ENCODE measurements around the gene PTPRG. TPM values are rescaled to one million over a fixed set of nuclear protein-coding genes. Genes with fewer than 3 reads are reported as not detected.

PTPRG gene
- total and polyA plus RNA-seq, 10 of the 15 experiments (the other 5 are each of a cell fraction or from before 2014, with no cell fraction given), result 0.29 to 20.7 (median 1.4) TPM

- Histone ChIP-seq H4K20me1 (ENCODE audit: control insufficient read depth, insufficient read depth) (no peaks in the 10 kb centered on the region), H3K4me1 (ENCODE audit: control insufficient read depth, insufficient read depth, low read length) (no peaks in the 10 kb centered on the region), H3K27ac (ENCODE audit: control insufficient read depth, insufficient read depth) (no peak overlapping the region), H2AFZ (ENCODE audit: control insufficient read depth, low read depth, low read length) (no peak overlapping the region), H3K27me3 (replicated peaks in 1 of 2; ENCODE audit: control insufficient read depth in 2 of 2, insufficient read depth in 2 of 2, low read length in 1 of 2) (no peaks in the 10 kb centered on the region), H3K9ac (ENCODE audit: control insufficient read depth, insufficient read depth, low read length) (no peak overlapping the region), H3K79me2 (ENCODE audit: control insufficient read depth, insufficient read depth, low read length) (no peaks in the 10 kb centered on the region), H3K4me2 (ENCODE audit: control insufficient read depth, insufficient read depth) (no peak overlapping the region), H3K9me3 (replicated peaks; ENCODE audit: control insufficient read depth, insufficient read depth, low read length) (no peaks in the 10 kb centered on the region), H3K4me3 (no peak overlapping the region), H3K36me3 (ENCODE audit: control insufficient read depth in 2 of 2, insufficient read depth in 2 of 2, low read length in 1 of 2) (no peaks in the 10 kb centered on the region)
- in situ Hi-C loops (cut with MboI), result no loop called here
- ChIA-PET SMC1A (ENCODE audit: uncharacterized antibody, unreplicated experiment) (interaction anchor here (2.1 kb wide), 1 partner anchor 10 kb away, joined by 6 read pairs; no protein-coding TSS in a partner anchor), RAD21 (ENCODE audit: unreplicated experiment) (interaction anchor here (4.0 kb wide), 1 partner anchor 18 kb away, joined by 17 read pairs; no protein-coding TSS in a partner anchor), CTCF (interaction anchor here (1.5 kb wide), 1 partner anchor 18 kb away, joined by 4 read pairs; no protein-coding TSS in a partner anchor), POLR2A (no interaction called here)
- TF ChIP-seq STAT3 (IDR thresholded peaks at IDR 0.05; ENCODE audit: low read depth, low read length) (no peak), PAX5 (IDR thresholded peaks at IDR 0.05; ENCODE audit: borderline replicate concordance, low read depth, low read length) (no peak), SUZ12 (IDR thresholded peaks at IDR 0.05; ENCODE audit: unreplicated experiment) (no peak), ZSCAN29 (IDR thresholded peaks at IDR 0.05) (no peak), SIX5 (IDR thresholded peaks at IDR 0.05; ENCODE audit: low read depth, low read length, severe bottlenecking) (no peak), EED (IDR thresholded peaks at IDR 0.05; ENCODE audit: low read depth) (no peak)
- TF ChIP-seq, protein P1, sequence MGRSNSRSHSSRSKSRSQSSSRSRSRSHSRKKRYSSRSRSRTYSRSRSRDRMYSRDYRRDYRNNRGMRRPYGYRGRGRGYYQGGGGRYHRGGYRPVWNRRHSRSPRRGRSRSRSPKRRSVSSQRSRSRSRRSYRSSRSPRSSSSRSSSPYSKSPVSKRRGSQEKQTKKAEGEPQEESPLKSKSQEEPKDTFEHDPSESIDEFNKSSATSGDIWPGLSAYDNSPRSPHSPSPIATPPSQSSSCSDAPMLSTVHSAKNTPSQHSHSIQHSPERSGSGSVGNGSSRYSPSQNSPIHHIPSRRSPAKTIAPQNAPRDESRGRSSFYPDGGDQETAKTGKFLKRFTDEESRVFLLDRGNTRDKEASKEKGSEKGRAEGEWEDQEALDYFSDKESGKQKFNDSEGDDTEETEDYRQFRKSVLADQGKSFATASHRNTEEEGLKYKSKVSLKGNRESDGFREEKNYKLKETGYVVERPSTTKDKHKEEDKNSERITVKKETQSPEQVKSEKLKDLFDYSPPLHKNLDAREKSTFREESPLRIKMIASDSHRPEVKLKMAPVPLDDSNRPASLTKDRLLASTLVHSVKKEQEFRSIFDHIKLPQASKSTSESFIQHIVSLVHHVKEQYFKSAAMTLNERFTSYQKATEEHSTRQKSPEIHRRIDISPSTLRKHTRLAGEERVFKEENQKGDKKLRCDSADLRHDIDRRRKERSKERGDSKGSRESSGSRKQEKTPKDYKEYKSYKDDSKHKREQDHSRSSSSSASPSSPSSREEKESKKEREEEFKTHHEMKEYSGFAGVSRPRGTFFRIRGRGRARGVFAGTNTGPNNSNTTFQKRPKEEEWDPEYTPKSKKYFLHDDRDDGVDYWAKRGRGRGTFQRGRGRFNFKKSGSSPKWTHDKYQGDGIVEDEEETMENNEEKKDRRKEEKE (IDR thresholded peaks at IDR 0.05), result no peak
- TF ChIP-seq, protein P2, sequence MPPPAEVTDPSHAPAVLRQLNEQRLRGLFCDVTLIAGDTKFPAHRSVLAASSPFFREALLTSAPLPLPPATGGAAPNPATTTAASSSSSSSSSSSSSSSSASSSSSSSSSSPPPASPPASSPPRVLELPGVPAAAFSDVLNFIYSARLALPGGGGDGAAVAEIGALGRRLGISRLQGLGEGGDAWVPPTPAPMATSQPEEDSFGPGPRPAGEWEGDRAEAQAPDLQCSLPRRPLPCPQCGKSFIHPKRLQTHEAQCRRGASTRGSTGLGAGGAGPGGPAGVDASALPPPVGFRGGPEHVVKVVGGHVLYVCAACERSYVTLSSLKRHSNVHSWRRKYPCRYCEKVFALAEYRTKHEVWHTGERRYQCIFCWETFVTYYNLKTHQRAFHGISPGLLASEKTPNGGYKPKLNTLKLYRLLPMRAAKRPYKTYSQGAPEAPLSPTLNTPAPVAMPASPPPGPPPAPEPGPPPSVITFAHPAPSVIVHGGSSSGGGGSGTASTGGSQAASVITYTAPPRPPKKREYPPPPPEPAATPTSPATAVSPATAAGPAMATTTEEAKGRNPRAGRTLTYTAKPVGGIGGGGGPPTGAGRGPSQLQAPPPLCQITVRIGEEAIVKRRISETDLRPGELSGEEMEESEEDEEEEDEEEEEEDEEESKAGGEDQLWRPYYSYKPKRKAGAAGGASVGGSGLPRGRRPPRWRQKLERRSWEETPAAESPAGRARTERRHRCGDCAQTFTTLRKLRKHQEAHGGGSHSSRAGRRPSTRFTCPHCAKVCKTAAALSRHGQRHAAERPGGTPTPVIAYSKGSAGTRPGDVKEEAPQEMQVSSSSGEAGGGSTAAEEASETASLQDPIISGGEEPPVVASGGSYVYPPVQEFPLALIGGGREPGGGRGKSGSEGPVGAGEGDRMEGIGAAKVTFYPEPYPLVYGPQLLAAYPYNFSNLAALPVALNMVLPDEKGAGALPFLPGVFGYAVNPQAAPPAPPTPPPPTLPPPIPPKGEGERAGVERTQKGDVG (CRISPR knock-in tag; IDR thresholded peaks at IDR 0.05), result no peak
- FAIRE-seq, result no peak
- BruUV-seq (replicated peaks), result no TSS peak
- 38% methylated on average over 2 of the region's 2 CpGs for WGBS (ENCODE audit: insufficient coverage, insufficient replicate concordance, low lambda C conversion rate, missing lambda C conversion rate)
- intact Hi-C loops (cut with micrococcal nuclease; ENCODE audit: unreplicated experiment), result no loop called here
- DNase-seq (ENCODE audit: low read depth, low spot score), result no peak
- no peak for ATAC-seq
These were observed 694.4 kb downstream of the PTPRG start for GRCh38 chr3:62255758-62256157.
